ELF-1 (cell line): ENCODE results near the gene GALNS.
A peak's percentile ranks its signal among the peaks of the same experiment; 100 is the strongest.
"Not testable (repeated sequence)": the region's sequence is repeated elsewhere in the genome, so short reads cannot be mapped to it uniquely, and the experiment has no call there.

Source experiments
- DNase-seq: peaks from one replicate; pipeline ENCODE4 v3.0.0-alpha.2; 2016; ENCODE audit warnings: low read depth, low spot score

GALNS gene

GRCh38 chr16:88784074-88784855, 72.5 kb downstream of the GALNS start:
- DNase-seq, result peak; percentile 61

DNA sequence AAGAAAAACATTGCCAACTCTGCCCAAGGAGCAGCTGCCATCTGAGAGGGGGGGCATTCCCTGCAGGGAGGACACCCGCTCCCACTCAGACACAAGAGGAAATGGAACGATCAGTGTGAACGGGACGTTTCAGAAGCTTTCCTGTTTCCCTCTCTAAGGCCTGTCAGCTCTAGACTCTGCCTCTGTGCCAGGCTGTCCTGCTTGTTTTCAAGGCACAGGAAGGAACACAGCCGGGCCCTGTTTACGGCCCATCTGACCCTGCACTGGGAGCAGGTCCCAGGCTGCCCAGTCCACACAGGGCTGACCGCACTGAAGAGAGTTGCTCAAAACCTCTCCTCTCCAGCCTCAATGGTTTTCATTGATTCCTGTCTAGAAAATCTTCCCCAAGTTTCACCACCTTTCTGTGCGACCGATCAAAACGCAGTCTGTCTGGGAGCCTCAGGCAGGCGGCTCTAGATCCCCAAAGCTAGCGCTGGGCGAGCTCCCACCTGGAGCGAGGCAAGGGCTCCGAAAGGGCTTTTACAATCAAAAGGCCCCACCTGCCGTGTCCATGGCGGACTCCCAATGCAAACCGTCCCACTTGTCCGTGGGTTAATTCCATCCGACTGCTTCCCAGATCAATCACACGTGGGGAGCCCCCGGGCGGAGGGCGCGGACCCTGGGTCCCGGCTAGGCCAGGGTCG, 73.2 kb downstream of the GALNS start:
- no peak for DNase-seq

- no peak for DNase-seq
These were observed 74.0 kb downstream of the GALNS start for GRCh38 chr16:88782454-88783390.

- no peak for DNase-seq
These were observed 75.3 kb downstream of the GALNS start for GRCh38 chr16:88781140-88782077.

DNA sequence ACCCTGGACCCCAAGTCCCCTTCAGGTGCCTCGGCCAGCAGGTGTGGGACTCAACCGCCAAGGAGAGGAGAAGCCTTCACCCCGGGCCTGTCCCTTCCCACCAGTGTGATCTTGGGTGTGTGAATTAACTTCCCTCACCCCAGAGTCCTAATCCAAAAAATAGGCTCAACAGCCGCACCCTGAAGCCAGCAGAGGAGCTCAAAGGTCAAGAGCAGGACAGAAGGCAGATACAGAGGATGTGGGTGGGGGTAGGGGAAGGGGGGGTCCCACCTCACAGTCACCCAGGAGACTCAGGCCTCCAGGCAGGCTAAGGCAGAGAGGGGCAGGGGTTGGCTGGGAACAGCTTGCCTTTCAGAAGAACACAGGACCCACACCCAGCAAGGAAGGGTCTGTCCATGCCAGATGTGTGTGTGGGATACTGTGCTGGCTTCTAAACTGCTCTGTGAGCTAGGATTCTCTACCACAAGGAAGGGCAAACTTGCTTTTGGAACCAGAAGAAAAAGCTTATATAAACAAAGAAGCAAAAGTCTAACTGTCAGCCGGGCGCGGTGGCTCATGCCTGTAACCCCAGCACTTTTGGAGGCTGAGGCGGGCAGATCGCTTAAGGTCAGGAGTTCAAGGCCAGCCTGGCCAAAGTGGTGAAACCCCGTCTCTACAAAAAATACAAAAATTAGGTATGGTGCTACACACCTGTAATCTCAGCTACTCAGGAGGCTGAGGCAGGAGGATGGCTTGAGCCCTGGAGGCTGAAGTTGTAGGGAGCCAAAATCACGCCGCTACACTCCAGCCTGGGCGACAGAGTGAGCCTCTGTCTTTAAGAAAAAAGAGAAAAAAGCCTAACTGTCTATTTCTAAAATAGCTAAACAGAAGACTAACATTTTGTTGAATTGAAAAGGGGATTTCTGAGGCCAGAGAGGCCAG, 76.3 kb downstream of the GALNS start:
- no peak for DNase-seq

GRCh38 chr16:88779406-88780141, 77.2 kb downstream of the GALNS start:
- DNase-seq, result no peak

DNA sequence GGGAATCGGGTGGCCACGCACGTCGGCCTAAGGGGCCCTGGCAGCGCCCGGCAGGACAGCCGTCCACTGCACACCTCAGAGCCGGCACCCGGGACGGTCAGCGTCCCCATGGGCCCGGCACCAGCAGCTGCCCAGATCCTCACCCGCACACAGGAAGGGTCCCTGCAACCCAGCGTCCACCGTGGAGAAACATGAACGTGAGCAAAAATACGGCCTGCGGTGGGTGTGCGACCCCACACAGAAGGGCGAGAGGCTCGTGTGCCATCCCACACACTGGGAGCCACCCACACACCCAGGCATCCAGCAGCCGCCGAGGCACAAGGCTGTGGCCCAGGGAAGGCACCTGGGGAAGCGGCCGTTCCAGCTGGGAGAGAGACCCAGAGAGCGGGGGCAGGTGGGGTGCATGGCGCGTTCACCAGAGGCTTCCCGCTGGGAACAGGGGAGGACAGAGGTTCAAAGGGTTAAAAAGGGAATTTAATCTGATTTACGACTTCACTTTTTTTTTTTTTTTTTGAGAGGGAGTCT, 78.1 kb downstream of the GALNS start:
- DNase-seq, result no peak

DNA sequence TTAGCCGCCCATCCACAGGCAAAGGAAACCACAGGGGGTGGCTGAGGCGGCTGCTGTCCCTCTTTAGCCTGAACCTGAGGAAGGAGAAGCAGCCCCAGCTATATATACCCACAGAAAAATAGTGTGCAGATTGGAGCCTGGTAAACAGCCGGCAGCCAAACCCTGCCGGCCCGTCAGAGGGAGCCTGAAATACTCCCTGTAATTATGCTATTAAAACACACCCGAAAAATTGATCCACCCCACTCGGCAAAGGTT, 78.5 kb downstream of the GALNS start:
- DNase-seq, result no peak

DNA sequence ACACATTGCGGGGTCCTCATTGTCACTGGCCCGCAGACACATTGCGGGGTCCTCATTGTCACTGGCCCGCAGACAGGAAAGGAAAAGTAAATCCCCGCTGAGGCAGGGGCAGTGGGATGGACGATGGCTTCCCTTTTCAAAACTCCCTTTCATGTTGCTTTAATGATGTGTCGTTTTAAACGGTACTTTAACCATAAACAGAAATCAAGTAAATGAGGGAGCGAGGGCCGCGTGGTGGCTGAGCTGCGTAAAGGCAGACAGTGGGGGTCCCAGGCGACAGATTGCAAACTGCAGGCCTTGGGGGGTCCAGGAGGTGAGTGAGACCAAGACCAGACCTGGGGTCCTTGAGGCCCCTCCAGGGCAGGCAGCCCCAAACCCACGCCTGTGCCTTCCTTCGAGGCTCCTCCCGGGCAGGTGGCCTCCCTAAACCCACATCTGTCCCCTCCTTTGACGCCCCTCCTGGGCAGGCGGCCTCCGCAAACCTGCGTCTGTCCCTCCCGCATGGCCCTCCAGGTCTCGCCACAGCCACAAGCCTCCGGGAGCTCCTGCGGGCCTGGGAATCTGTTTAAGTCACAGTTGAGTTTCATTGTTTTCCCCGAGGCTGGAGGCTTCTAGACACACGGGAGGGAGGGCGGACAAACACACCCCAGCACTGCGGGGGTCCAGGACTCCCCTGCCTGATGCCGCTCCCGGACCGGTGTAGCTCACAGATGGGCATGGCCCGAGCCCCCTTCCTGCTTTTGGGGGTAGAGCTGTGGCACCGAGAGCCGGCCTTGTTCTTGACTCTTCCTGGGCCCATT, 79.1 kb downstream of the GALNS start:
- DNase-seq, result peak; percentile 44

GRCh38 chr16:88775825-88776224, 80.9 kb downstream of the GALNS start:
- DNase-seq, result no peak

- DNase-seq, result no peak
These were observed 82.0 kb downstream of the GALNS start for GRCh38 chr16:88774544-88775393.

GRCh38 chr16:88773812-88774291, 82.9 kb downstream of the GALNS start:
- DNase-seq, result peak; percentile 57

GRCh38 chr16:88772871-88773811, 83.6 kb downstream of the GALNS start:
- DNase-seq, result peak; percentile 86

DNA sequence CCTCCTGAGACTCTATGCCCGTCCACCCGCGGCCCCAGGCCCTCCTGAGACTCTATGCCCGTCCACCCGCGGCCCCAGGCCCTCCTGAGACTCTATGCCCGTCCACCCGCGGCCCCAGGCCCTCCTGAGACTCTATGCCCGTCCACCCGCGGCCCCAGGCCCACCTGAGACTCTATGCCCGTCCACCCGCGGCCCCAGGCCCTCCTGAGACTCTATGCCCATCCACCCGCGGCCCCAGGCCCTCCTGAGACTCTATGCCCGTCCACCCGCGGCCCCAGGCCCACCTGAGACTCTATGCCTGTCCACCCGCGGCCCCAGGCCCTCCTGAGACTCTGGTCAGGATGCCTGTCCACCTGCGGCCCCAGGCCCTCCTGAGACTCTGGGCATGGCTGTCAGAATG, 85.0 kb downstream of the GALNS start:
- DNase-seq, result not testable (repeated sequence)

DNA sequence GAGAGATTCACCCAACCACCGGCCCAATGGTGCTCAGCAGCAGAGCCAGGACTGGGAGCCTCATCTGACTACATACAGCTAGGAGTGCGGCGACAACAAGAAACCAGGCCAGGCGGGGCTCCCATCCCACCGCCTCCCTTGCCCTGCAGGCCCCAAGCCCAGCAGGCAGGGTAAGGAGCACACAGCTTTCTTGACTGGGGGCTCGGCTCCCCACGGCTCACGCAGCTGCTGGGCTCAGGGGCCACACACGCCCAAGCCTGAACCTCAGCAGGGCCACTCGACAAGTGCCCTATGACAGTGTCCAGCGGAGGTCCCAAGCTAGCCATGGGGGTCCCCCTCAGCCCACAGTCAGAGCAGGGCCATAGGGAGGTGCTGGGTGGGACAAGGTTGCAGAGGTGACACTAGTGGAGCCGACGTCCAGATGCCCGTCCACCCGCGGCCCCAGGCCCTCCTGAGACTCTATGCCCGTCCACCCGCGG, 85.4 kb downstream of the GALNS start:
- no peak for DNase-seq
